RCC 7860 (cell line): ENCODE results near the gene HDAC4.

ENCODE experiments used
- DNase-seq: peaks from one replicate; pipeline ENCODE4 v3.0.0-alpha.2; 2015; ENCODE audit warnings: low spot score
- FAIRE-seq: peaks from 2 replicates; lab custom pipeline; 2012; peaks lifted over from hg19 to GRCh38; lab: Jason Lieb, UNC

The HDAC4 gene

GRCh38 chr2:239104800-239105199 is 296.0 kb downstream of the HDAC4 start:
- FAIRE-seq (no peak), DNase-seq (no peak)

- DNase-seq (no peak), FAIRE-seq (no peak)
Measured at GRCh38 chr2:239103125-239104098, 297.4 kb downstream of the HDAC4 start.

- DNase-seq = no peak
- no peak for FAIRE-seq
Measured at GRCh38 chr2:239102266-239102665, 298.6 kb downstream of the HDAC4 start.

- DNase-seq (no peak), FAIRE-seq (no peak)
Measured at GRCh38 chr2:239101807-239102206, 299.0 kb downstream of the HDAC4 start.

- no peak for FAIRE-seq
Measured at GRCh38 chr2:239101071-239101470, 299.7 kb downstream of the HDAC4 start.

GRCh38 chr2:239099474-239099873 is 301.3 kb downstream of the HDAC4 start:
- FAIRE-seq (no peak), DNase-seq (no peak)

More at GRCh38 chr2:239101071-239101470, 299.7 kb downstream of the HDAC4 start:
- no peak for DNase-seq

- DNase-seq = no peak
- FAIRE-seq = no peak
Measured at GRCh38 chr2:239098288-239098970, 302.4 kb downstream of the HDAC4 start.

- DNase-seq (no peak), FAIRE-seq (no peak)
Measured at GRCh38 chr2:239097428-239097696, 303.5 kb downstream of the HDAC4 start.

GRCh38 chr2:239096676-239097427 is 304.0 kb downstream of the HDAC4 start:
- no peak for FAIRE-seq
- no peak for DNase-seq

GRCh38 chr2:239095460-239096081 is 305.2 kb downstream of the HDAC4 start:
- FAIRE-seq = no peak

GRCh38 chr2:239094867-239095266 is 306.0 kb downstream of the HDAC4 start:
- DNase-seq (no peak), FAIRE-seq (no peak)

More at GRCh38 chr2:239095460-239096081, 305.2 kb downstream of the HDAC4 start:
- no peak for DNase-seq

- FAIRE-seq (no peak), DNase-seq (no peak)
Measured at GRCh38 chr2:239093952-239094351, 306.9 kb downstream of the HDAC4 start.

- no peak for FAIRE-seq
- no peak for DNase-seq
Measured at GRCh38 chr2:239093542-239093941, 307.3 kb downstream of the HDAC4 start.

- FAIRE-seq = no peak
- DNase-seq = no peak
Measured at GRCh38 chr2:239092571-239093294, 308.1 kb downstream of the HDAC4 start.

- FAIRE-seq (no peak), DNase-seq (no peak)
Measured at GRCh38 chr2:239089884-239090283, 310.9 kb downstream of the HDAC4 start.

GRCh38 chr2:239087046-239087710 is 313.6 kb downstream of the HDAC4 start:
- FAIRE-seq (no peak), DNase-seq (no peak)

GRCh38 chr2:239086325-239087020 is 314.3 kb downstream of the HDAC4 start:
- FAIRE-seq (no peak), DNase-seq (no peak)

- no peak for DNase-seq
- no peak for FAIRE-seq
Measured at GRCh38 chr2:239085201-239085992, 315.4 kb downstream of the HDAC4 start.
